Measurements from ENCODE around the gene CHD2.
"Not testable (repeated sequence)": the region's sequence is repeated elsewhere in the genome, so short reads cannot be mapped to it uniquely, and the experiment has no call there.

Gene CHD2
- 924 to 1,208 (median 1,092) reads per million in 4 donors for total RNA-seq

DNA sequence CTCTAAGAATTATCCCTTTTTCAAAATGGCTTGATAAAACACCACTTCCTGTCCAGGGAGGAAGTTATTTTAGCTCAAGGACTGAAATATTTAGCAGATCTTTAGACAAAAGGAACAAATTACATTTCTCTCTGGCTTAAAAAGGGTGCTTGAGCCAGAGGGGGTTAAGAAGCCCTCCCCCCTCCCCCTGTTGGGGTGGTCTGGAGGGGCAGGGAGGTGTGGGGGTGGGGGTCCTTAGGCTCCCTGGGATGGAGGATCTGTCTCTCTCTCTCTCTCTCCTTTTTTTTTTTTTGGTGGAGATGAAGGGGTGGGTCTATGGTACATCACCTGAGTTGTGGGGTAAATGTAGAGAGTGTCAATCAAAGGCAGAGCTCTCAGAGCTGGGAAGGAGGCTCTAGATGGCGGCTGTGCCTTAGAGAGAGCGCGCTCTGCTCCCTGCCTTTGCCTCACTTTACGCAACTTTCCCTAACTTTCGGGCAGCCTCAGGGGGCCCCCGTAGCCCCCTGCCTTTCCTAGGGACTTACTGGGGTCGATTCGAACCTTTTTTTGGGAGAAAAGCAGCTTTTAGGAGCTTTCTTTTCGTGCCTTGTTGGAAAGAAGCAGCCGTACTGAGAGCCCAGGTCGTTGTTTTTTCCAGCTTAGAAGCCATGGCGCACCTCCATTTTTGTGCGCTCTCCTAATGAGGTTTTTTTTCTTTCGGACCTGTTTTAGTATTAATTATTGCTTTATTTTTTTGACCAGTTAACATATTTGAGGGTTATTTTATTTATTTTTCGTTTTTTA lies at the start of gene CHD2:
TSS of gene CHD2 (plus strand) at position 377 of the 783 bp plus-strand sequence. CDS start 914 bp downstream, outside the sequence.
- peak; percentile 48 to 89 (median 65) for DNase-seq

DNA sequence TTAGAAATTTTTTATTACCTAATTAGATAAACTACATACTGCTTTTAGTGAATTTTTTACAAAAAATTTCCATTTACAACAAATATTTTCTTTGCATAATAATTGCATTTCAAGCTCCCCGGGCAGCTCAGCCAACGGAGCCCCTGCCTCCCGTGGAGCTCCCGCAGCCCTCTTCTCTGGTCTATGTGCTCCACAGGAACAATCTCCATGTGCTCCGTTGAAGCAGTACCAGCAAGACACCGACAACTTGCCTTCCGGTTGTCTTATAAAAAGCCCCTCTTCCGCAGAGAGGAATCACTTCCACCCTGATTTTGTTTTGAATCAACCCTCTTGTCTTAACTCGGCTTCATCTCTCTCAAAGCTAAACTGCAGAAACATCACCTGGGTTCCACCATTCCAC lies 46.9 kb upstream of the CHD2 start:
- DNase-seq: no peak

DNA sequence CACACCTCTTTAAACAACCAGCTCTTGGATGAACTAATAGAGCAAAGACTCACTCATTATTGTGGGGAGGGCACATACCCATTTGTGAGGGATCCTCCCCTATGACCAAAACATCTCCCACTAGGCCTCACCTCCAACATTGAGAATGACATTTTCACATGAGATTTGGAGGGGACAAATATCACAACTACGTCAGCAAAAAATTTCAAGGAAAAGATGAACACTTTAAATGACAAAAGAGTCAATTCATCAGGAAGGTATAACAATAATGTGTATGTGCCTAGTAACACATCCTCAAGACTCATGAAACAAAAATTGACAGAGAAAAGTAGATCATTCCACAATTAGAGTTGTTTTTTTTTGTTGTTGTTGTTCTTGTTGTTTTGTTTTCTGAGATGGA lies 38.4 kb upstream of the CHD2 start:
- no peak for DNase-seq

DNA sequence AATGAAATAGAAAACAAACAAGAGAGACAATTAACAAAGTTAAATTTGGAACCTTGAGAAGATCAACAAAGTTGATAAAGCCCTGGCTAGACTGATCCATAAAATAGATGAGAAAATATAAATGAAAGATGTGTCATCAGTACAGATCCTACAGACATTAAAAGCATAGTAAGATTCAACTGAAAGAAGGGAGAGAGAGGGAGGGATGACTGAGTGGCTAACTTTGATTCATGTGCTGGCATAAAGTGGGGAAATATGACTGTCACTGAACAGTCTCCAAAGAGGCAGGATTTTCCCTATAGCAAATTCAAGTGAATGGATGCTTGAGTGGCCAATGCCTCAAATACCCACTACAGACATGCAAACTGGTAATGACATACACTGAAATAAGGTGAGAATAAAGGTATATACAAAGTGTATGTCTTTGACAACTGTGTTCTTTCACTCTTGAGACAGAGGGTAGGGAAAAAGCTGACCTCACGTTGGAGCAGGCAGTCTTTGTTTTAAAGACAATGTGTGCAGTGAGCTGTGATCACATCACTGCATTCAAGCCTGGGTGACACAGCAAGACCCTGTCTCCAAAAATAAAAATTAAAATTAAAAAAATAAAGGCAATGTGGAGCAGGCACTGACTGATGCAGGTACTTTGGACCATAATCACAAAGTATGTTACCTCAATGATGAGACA lies 35.9 kb upstream of the CHD2 start:
- no peak for DNase-seq

DNA sequence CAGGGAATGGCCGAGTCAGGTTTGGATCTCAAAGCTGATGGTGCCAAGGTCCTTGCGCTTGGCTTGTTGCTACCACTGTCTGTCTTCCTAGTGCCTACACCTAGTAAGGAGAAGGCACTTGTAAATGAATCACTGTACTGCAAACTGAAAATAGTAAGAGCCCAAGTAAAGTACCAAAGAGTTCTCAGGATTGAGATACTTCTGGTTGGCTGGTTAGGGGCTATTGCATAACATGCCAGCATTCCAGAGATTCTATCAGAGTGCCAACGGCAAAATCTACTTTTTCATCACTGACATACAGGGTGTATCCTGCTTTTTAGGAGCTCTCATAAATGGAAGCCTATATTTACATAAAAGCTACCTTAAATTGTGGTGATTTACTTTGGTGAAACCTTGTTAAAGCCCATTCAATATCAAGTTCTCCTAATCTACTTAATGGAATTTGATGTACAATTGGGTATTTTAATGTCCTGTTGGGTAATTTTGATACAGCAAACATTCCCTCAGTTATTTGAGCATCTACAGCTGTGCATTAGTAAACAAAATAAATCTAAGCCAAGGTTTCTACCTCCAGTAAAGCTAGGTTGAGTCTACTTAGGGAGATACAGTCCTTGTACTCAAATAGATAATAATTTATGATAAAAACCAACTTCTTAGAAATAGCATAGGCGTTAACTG lies 30.7 kb upstream of the CHD2 start:
- DNase-seq: no peak

DNA sequence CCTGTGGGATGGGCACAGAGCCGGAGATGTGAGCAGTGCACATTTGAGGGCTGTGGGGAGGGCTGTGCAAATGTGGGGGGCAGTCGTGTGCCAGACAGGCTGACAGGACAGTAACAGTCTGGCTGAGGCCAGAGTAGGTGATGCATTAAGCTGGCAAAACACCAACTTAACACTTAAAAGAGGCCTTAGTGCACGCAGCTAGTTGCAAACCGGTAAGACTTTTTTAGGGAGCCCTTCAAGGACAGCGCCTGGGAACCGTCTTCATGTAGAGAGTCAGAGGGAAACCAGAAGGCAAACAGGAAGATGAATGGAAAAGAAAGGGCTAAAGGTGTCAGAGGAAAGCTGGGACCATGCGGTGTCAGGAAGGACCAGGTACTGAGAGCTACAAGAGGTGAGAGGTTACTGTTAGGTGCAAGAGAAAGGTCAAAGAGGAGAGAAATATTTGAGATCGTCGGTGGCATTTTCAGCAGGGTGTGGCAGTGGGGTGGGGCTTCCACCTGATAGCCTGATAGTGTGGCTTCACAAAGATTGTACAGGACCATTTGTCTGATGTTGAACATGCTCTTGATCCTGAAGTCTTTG lies 30.0 kb upstream of the CHD2 start:
- DNase-seq: no peak

DNA sequence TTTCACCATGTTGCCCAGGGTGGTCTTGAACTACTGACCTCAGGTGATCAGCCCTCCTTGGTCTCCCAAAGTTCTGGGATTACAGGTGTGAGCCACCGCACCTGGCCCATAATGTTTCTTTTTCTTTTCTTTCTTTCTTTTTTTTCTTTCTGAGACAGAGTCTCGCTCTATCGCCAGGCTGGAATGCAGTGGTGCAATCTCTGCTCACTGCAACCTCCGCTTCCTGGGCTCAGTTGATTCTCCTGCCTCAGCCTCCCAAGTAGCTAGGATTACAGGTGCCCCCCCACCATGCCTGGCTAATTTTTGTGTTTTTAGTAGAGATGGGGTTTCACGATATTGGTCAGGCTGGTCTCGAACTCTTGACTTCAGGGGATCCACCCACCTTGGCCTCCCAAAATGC lies 27.2 kb upstream of the CHD2 start:
- not testable (repeated sequence) for DNase-seq

DNA sequence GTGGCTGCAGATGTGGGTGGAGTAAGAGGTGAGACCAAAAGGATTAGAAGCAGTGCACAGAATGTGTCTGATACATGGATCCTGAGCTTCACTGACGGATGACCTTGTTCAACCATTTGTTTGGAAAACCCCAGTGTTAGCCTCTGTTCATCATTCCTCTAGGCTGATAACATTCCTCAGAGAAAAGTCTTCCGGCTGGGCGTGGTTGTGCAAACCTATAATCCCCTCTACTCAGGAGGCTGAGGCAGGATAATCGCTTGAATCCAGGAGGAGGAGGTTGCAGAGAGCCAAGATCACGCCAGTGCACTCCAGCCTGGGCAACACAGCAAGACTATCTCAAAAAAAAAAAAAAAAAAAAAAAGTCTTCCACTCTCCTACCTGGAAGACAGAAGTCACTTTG lies 23.1 kb upstream of the CHD2 start:
- no peak for DNase-seq

DNA sequence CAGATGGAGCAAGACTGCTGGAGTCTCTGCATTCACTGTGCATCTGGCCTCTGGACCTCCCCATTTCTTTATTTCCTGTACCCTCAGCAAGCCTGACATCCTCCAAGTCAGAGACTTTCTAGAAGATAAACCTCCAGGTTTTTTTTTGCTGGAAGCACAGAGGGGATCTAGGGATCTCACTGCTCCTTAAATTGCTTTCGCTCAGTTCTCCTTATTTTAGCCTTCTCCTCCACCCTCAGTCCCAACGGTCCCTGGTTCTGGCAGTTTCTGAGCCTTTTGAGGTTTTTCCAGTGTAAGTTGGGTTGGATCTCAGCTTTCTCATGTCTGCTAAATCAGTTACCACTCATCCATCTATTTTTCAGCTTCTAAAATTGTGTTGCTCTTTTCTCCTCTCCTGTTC lies 22.7 kb upstream of the CHD2 start:
- DNase-seq: no peak

DNA sequence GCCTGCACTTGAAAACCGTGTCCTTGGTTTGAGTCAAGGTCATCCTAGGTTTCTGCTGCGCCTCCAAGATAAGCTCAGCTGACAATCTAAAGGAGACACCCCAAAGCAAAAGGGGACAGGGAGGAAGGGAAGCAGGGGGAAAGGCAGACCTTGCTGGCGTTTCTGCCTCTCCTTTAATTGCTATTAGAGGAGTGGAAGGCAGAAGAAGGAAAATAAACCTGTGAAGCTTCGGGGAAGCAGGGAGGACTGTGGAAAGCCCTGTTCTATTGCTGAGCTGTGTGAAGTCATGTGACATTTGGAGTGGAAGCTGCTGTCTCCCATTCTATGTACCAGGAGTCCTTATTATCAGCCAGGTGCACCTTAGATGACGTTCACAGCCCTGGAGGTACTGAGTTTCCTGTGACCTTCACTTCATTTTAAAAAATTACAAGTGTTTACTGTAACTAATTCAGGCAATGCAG lies 21.5 kb upstream of the CHD2 start:
- DNase-seq: no peak

DNA sequence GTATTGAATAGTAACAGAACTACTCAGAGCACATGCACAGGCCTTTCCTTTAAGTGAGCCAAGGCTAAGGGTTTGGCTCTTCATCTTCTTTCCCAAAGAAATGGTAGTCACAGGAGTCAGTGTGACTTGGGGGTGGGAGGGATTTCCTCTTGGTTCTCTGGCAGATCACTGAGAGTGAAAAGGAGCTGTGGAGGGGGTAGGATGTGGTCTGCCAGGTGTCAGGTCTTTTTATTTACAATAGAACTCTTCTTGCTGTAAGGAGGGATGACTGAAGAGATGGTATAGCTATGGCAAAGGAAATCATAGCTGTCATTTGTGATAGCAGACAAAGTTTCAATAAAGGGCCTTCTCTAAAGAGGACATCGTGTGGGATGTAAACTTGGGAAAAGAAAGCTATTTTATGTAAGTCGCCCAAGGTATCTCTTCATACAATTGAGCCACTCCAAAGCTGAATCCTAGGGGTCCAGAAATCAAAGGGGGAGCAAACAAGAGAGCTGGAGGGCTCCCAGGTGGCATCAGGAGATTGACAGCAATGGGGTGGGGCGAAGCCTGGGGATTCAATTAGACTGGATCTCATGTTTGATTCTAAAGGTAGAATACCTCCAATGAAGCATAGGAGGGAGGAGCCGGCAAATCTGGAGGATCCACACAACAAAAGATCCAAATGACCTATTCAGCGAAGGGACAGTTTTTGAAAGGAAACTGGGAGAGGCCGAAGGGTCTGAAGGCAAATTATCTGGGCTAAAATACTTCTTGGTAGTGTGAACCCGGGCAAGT lies 20.0 kb upstream of the CHD2 start:
- peak in 1 of 5 donors; percentile 38 for DNase-seq

DNA sequence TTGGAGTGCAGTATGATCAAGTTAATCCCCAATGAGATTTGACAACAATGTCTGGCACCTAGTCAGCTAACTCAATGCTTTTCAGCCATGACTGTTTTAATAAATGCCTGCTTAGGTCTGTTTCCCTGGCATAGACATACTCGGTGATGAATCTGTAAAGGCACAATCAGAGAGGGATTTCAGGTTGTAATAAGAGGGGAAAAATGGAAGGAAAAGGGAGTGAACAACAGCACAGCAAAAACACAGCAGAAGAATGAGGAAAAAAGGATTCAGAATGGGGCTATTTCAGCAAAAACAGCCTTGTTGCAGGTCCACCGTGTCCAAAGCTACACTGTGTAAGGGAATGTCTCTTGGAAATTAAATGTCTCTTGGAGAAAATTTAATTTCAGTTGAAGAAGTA lies 19.3 kb upstream of the CHD2 start:
- no peak for DNase-seq

DNA sequence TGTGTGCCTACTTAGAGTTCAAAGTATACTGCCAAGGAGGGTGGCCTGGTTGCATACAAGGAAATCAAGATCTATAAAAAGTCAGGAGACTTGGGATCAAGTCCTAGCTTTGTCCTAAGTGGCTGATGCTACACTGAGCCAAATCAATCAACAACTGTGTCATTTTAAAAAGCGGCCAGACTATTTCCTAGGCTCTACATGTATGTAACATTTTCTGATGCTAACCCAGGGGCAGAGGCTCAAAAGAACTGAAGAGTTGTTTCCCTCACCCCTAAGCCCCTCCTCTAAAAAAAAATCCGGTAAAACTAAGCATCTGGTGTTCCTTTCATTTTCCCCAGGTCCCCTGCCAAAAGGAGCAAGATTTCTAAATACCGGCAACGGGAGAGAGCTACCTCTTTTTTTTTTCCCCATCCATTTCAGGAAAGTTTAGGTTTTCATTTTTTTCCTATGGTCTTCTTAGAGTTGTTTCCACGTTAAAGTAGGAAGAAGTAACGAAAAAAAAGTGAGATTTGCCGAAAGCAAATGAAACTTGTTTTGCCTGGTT lies 18.8 kb upstream of the CHD2 start:
- DNase-seq: peak in 1 of 5 donors; percentile 31

DNA sequence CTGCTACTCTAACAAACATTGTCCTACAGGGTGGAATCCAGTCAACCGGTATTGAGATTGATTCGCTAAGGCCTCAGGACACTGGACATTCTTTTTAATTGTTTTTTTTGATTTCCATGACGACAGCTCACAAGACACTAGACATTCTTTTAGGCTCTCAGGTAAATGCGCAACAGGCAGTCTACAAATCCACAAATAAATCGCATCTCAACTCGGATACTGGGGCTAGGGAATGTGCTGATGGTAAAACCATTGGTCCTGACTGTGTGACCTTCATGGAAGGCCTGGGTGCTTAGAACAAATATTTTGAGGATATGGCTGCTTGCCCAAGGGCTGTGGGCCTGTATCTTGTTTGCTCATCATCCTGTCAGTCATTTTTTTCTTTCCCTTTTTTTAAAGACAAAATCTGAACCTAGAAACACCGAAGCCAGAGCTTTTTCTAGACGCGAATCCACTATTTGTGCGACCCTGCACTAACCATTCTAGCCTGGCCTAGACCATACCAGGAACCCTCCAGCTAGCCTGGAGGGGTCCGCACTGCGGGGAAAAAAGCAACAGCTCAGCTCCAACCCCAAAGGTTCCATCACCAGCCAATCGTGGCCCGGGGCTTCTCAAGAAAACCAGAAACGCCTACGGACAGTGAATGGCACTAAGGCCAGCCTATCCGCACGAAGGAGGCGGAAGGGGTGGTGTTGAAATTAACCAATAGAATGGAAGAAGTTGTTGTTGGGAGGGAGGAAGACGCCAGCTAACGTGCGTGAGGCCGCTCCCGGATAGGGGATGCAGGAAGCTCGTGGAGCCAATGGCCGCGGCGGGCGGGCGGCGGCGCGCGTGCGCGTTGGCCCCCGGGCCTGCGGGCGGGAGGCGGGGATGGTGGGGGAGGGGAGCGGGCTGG lies 18.1 kb upstream of the CHD2 start:
- DNase-seq: peak; percentile 96 to 99 (median 96)

DNA sequence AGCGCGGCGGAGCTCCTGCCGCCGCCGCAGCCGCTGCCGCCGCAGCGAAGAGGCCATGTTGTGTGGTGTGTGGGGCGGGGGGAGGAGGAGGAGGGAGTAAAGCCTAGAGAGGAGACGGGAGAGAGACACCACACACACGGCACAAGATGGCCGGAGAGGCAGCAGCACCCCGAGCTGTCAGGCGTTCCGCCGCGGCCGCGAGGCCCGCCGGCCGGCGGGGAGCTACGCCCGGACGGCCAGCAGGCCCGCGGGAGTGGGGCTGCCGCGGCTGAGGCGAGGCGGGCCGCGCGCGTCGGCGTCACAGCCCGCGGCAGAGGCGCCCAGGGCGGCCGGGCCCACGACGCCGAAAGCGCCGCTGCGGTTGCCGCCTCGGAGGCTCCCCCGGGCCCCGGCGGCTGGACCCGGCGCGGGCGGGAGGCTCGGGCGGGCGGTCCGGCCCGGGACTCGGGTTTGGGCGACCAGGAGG lies 17.4 kb upstream of the CHD2 start:
- DNase-seq: no peak

DNA sequence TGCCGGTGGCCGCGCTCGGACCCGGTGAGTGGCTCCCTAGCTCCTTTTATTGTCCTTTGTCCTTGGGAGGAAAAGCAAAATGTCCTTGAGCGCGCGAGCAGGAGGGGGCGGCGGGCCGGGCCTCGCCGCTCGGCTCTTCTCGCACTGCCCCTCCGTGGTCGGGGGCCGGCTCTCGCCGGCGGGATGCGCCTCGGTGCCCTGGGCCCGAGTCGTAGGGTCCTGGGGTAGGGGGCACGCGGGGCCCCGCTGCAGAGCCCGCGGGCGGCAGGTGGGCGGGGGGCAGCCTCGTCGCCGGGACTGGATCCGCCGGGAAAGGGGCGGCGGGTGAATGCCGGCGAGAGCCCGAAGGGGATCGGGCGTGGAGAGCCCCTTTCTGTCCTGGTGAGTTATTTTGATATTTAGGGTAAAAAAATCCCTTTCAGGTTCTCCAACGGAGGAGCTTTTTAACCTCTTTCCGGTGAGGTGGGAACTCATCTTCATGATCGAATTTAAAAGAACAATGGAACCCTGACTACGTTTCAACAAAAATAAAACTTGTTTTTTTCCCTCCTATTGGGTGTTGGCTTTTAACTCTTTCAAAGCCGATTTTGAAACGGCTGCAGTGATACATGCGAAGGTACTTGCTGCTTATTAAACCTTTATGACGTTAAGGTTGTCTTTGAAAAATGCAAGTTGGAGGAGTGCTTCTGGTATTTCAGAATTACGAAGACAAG lies 16.8 kb upstream of the CHD2 start:
- DNase-seq: peak in 4 of 5 donors; percentile 19 to 76 (median 39)

DNA sequence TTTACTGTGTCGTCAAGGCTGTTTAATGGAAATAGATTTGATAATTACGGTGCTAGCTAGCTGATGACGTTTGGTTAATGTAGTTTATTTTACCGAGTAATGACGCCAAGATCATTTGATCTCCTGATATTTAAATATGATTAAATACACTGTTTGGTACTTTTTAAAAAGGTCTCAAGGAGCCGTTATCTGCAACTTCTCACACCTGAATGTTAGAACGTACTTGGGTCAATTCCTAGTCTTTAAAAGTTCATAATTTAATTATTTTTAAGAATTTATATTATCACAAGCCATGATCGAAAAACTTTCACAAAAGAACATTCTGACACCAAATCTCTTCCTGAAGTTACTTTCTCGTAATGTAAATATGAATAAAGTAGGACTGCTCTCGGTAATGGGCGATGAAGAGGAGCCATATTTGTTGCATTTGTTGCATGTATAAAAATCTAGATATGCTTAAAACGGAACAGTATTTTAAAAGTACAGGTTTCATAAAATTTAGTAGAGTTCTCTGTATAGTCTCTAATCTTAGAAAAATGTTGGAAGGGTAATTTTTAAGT lies 16.2 kb upstream of the CHD2 start:
- DNase-seq: no peak

DNA sequence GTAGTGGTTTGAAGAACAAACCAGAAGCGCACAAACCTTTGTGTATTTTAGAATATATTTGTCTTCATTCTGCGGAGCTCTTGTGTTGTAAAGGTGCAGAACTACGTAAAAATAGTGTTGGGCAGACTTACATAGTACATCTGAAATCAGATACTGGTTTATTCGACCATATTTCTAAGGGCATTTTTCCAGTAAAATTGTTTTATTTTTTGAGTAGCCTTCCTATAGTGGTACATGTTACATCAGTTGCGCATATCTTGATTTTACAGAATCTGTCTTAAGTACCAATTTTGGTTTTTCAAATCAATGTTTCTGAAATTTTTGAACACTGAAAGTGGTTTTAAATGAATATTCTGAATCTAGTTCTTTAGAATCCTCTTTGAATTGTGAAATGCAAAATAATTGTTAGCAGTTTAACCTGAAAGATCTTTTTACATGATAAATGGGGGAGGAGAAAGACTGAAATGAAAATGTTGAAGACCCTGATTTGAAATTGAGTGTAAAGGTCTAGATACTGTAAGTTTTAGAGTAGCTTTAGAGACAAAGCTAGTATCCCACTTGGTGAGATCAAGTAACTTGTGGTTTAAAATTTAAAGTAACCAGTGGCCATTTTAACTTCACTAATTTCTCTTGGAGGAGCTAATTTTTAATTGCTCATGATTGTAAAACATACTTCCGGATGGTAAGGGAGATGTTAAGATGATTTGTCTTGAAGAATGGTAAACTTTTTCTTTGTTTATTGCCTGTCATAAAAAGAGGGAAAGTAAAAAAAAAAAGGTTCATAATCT lies 15.5 kb upstream of the CHD2 start:
- DNase-seq: peak in 1 of 5 donors; percentile 55
